DOHH2 (cell line): ENCODE results near the gene DTNB.
"Not testable (repeated sequence)": the region's sequence is repeated elsewhere in the genome, so short reads cannot be mapped to it uniquely, and the experiment has no call there.

Experiments used
- CTCF ChIP-seq: fragments of 200-600 bp; sonication (generic); IDR thresholded peaks from one replicate; pipeline ENCODE4 v1.5.1; 2014; ENCODE audit warnings: antibody characterized with exemption, mild to moderate bottlenecking, low read depth, low read length; ENCODE audit not compliant: poor library complexity, severe bottlenecking
- EZH2phosphoT487 ChIP-seq: fragments of 200-600 bp; sonication (generic); IDR thresholded peaks from 2 replicates; pipeline ENCODE4 v1.6.1; 2017; ENCODE audit warnings: borderline replicate concordance, mild to moderate bottlenecking, antibody characterized with exemption, low read length, moderate library complexity, mixed read lengths

- TF ChIP-seq CTCF, EZH2phosphoT487: not testable (repeated sequence)
Observed at GRCh38 chr2:25705575-25705974, 32.2 kb upstream of the DTNB start.
